Measurements from ENCODE around the gene ATP8A2. TPM values are rescaled to one million over a fixed set of nuclear protein-coding genes. Genes with fewer than 3 reads are reported as not detected.

ATP8A2 gene
- total and polyA plus RNA-seq, 10 of the 15 experiments (the other 5 are each of a cell fraction or from before 2014, with no cell fraction given): 0.01 to 0.04 (median 0.04) TPM; not detected in 7

- no peak overlapping the region for H2AFZ ChIP-seq (ENCODE audit: control insufficient read depth, low read depth, low read length)
- no peak for DNase-seq (ENCODE audit: low read depth, low spot score)
- H3K4me2 ChIP-seq (ENCODE audit: control insufficient read depth, insufficient read depth): no peak overlapping the region
- ChIA-PET CTCF (no interaction called here), POLR2A (no interaction called here), SMC1A (ENCODE audit: uncharacterized antibody, unreplicated experiment) (no interaction called here), RAD21 (ENCODE audit: unreplicated experiment) (no interaction called here)
- no TSS peak for BruUV-seq (replicated peaks)
- H3K27ac ChIP-seq (ENCODE audit: control insufficient read depth, insufficient read depth): no peak overlapping the region
- no peaks in the 10 kb centered on the region for H3K4me1 ChIP-seq (ENCODE audit: control insufficient read depth, insufficient read depth, low read length)
- H3K79me2 ChIP-seq (ENCODE audit: control insufficient read depth, insufficient read depth, low read length): no peaks in the 10 kb centered on the region
- no peak for FAIRE-seq
- no peak overlapping the region for H3K4me3 ChIP-seq
- 58% methylated on average over 3 of the region's 3 CpGs for WGBS (ENCODE audit: insufficient coverage, insufficient replicate concordance, low lambda C conversion rate, missing lambda C conversion rate)
- in situ Hi-C loops (cut with MboI) (no loop called here), intact Hi-C loops (cut with micrococcal nuclease; ENCODE audit: unreplicated experiment) (no loop called here)
- ATAC-seq: no peak
- no peak for TF ChIP-seq CBFB (IDR thresholded peaks at IDR 0.05; ENCODE audit: low read depth)
- TF ChIP-seq, protein P1, sequence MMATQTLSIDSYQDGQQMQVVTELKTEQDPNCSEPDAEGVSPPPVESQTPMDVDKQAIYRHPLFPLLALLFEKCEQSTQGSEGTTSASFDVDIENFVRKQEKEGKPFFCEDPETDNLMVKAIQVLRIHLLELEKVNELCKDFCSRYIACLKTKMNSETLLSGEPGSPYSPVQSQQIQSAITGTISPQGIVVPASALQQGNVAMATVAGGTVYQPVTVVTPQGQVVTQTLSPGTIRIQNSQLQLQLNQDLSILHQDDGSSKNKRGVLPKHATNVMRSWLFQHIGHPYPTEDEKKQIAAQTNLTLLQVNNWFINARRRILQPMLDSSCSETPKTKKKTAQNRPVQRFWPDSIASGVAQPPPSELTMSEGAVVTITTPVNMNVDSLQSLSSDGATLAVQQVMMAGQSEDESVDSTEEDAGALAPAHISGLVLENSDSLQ (IDR thresholded peaks at IDR 0.05): no peak
- no peak for TF ChIP-seq DPF2 (IDR thresholded peaks at IDR 0.05)
- TF ChIP-seq FOXM1 (IDR thresholded peaks at IDR 0.05; ENCODE audit: low read depth, low read length): no peak
- no peak overlapping the region for H3K9ac ChIP-seq (ENCODE audit: control insufficient read depth, insufficient read depth, low read length)
- peaks cover 3% of the 10 kb centered on the region; the same call in 1 of the 3 replicates for H3K9me3 ChIP-seq (replicated peaks; ENCODE audit: control insufficient read depth, insufficient read depth, low read length)
- H3K27me3 ChIP-seq (replicated peaks in 1 of 2; ENCODE audit: control insufficient read depth in 2 of 2, insufficient read depth in 2 of 2, low read length in 1 of 2): no peaks in the 10 kb centered on the region
- no peaks in the 10 kb centered on the region for H4K20me1 ChIP-seq (ENCODE audit: control insufficient read depth, insufficient read depth)
- H3K36me3 ChIP-seq (ENCODE audit: control insufficient read depth in 2 of 2, insufficient read depth in 2 of 2, low read length in 1 of 2): no peaks in the 10 kb centered on the region
These were observed 662.2 kb downstream of the ATP8A2 start for GRCh38 chr13:26034018-26034417.

DNA sequence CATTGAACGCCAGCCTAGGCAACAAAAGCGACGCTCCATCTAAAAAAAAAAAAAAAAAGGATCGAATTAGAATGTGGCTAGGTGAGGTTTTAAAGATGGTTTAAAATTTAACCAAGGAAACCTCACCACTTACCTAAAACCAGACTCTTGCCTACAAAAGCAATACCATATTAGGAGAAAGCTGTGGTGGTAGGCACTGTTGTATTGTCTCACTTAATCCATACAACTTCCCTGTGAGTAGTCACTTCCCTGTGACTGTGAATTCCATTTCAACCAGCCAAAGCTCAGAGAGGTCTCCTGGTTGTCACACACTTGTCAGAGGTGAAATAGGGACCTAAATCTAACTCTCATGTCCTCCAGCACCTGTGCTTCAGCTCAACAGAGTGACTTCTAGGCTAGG is 664.6 kb downstream of the ATP8A2 start:
- no peak for ATAC-seq
- POLR2A ChIA-PET: interaction anchor here (0.6 to 0.7 kb wide), 2 partner anchors 952 to 1373 kb away, joined by 4 to 11 read pairs; no protein-coding TSS in a partner anchor
- intact Hi-C loops (cut with micrococcal nuclease; ENCODE audit: unreplicated experiment) (no loop called here), in situ Hi-C loops (cut with MboI) (no loop called here)
- Histone ChIP-seq H3K27me3 (replicated peaks in 1 of 2; ENCODE audit: control insufficient read depth in 2 of 2, insufficient read depth in 2 of 2, low read length in 1 of 2) (no peaks in the 10 kb centered on the region), H2AFZ (ENCODE audit: control insufficient read depth, low read depth, low read length) (no peak overlapping the region), H3K4me2 (ENCODE audit: control insufficient read depth, insufficient read depth) (no peak overlapping the region), H4K20me1 (ENCODE audit: control insufficient read depth, insufficient read depth) (no peaks in the 10 kb centered on the region), H3K4me1 (ENCODE audit: control insufficient read depth, insufficient read depth, low read length) (no peaks in the 10 kb centered on the region), H3K4me3 (no peak overlapping the region), H3K9ac (ENCODE audit: control insufficient read depth, insufficient read depth, low read length) (no peak overlapping the region), H3K79me2 (ENCODE audit: control insufficient read depth, insufficient read depth, low read length) (no peaks in the 10 kb centered on the region), H3K27ac (ENCODE audit: control insufficient read depth, insufficient read depth) (no peak overlapping the region), H3K9me3 (replicated peaks; ENCODE audit: control insufficient read depth, insufficient read depth, low read length) (no peaks in the 10 kb centered on the region), H3K36me3 (ENCODE audit: control insufficient read depth in 2 of 2, insufficient read depth in 2 of 2, low read length in 1 of 2) (no peaks in the 10 kb centered on the region)
- no peak for DNase-seq (ENCODE audit: low read depth, low spot score)
- CTCF ChIA-PET: interaction anchor here (1.1 kb wide), 1 partner anchor 453 kb away, joined by 3 read pairs; no protein-coding TSS in a partner anchor
- TF ChIP-seq ZSCAN29 (IDR thresholded peaks at IDR 0.05) (no peak), NFYA (IDR thresholded peaks at IDR 0.05; ENCODE audit: borderline replicate concordance, low read depth, low read length) (no peak), MXI1 (IDR thresholded peaks at IDR 0.05; ENCODE audit: low read depth, low read length) (no peak), USF1 (IDR thresholded peaks at IDR 0.05; ENCODE audit: borderline replicate concordance, extremely low read length, insufficient read depth, low read depth, low read length) (no peak), GATAD2B (conservative IDR thresholded peaks at IDR 0.05; ENCODE audit: low read depth) (no peak), E4F1 (IDR thresholded peaks at IDR 0.05; ENCODE audit: borderline replicate concordance, partially characterized antibody) (no peak), STAT3 (IDR thresholded peaks at IDR 0.05; ENCODE audit: low read depth, low read length) (no peak)
- 60% methylated on average over 1 of the region's 4 CpGs for WGBS (ENCODE audit: insufficient coverage, insufficient replicate concordance, low lambda C conversion rate, missing lambda C conversion rate)
- no TSS peak for BruUV-seq (replicated peaks)
- RAD21 ChIA-PET (ENCODE audit: unreplicated experiment): no interaction called here
- SMC1A ChIA-PET (ENCODE audit: uncharacterized antibody, unreplicated experiment): no interaction called here
- no peak for FAIRE-seq

All from GM12878 (cell line).